Hepatocyte (in vitro differentiated cells): ENCODE results near the gene RAB41. TPM values are rescaled to one million over a fixed set of nuclear protein-coding genes. Genes with fewer than 3 reads are reported as not detected.
"Not testable (repeated sequence)": the region's sequence is repeated elsewhere in the genome, so short reads cannot be mapped to it uniquely, and the experiment has no call there.

Experiments used
- DNase-seq: peaks from one replicate; pipeline ENCODE4 v3.0.0-alpha.2; 2016; ENCODE audit warnings: low spot score
- H2AFZ ChIP-seq: fragments of 200-600 bp; sonication (generic); 2 replicates; pipeline ENCODE4 v1.6.0; 2016; ENCODE audit warnings: antibody characterized with exemption, mild to moderate bottlenecking
- H3K27ac ChIP-seq: fragments of 200-600 bp; sonication (generic); 2 replicates; pipeline ENCODE4 v1.5.1; 2016; ENCODE audit warnings: mild to moderate bottlenecking
- H3K27me3 ChIP-seq: fragments of 200-600 bp; sonication (generic); 2 replicates; pipeline ENCODE4 v1.6.1; 2016
- H3K36me3 ChIP-seq: fragments of 200-600 bp; sonication (generic); replicated peaks from 2 replicates; pipeline ENCODE4 v1.5.1; 2016; ENCODE audit warnings: low read depth; ENCODE audit not compliant: insufficient read depth
- H3K4me1 ChIP-seq: fragments of 200-600 bp; sonication (generic); 2 replicates; pipeline ENCODE4 v1.5.1; 2016; ENCODE audit warnings: mild to moderate bottlenecking, moderate library complexity; ENCODE audit not compliant: insufficient read depth
- H3K4me2 ChIP-seq: fragments of 200-600 bp; sonication (generic); 2 replicates; pipeline ENCODE4 v1.6.0; 2016
- H3K4me3 ChIP-seq: fragments of 200-600 bp; sonication (generic); 2 replicates; pipeline ENCODE4 v1.5.1; 2016; ENCODE audit warnings: mild to moderate bottlenecking
- H3K79me2 ChIP-seq: fragments of 200-600 bp; sonication (generic); 2 replicates; pipeline ENCODE4 v1.6.0; 2017; ENCODE audit warnings: mild to moderate bottlenecking
- H3K9me2 ChIP-seq: fragments of 200-600 bp; sonication (generic); replicated peaks from 2 replicates; pipeline ENCODE4 v1.6.0; 2017; ENCODE audit warnings: mild to moderate bottlenecking; ENCODE audit not compliant: insufficient read depth
- H3K9me3 ChIP-seq: fragments of 200-600 bp; sonication (generic); 2 replicates; pipeline ENCODE4 v1.5.1; 2016; ENCODE audit warnings: low read depth, mild to moderate bottlenecking
- H4K20me1 ChIP-seq: fragments of 200-600 bp; sonication (generic); 2 replicates; pipeline ENCODE4 v1.6.0; 2016; ENCODE audit warnings: mild to moderate bottlenecking; ENCODE audit not compliant: insufficient read depth, poor library complexity, severe bottlenecking
- CTCF ChIP-seq: fragments of 200-600 bp; sonication (generic); IDR thresholded peaks from 2 replicates; pipeline ENCODE4 v1.5.1; 2016; ENCODE audit warnings: antibody characterized with exemption, mild to moderate bottlenecking; ENCODE audit not compliant: poor library complexity
- EZH2 ChIP-seq: fragments of 200-600 bp; sonication (generic); IDR thresholded peaks from 2 replicates; pipeline ENCODE4 v1.6.1; 2016; ENCODE audit warnings: antibody characterized with exemption, mild to moderate bottlenecking, borderline replicate concordance
- EZH2phosphoT487 ChIP-seq: fragments of 200-600 bp; sonication (generic); IDR thresholded peaks from one replicate; pipeline ENCODE4 v1.6.1; 2018; ENCODE audit warnings: antibody characterized with exemption, mild to moderate bottlenecking, low read depth, moderate library complexity; ENCODE audit not compliant: unreplicated experiment, severe bottlenecking
- WGBS: methylation state at CpG from one replicate; pipeline ENCODE4 v1.1.6; 2016; ENCODE audit warnings: low lambda C conversion rate; ENCODE audit errors: missing lambda C conversion rate; 5-methylcytosine and 5-hydroxymethylcytosine counted together
- polyA plus RNA-seq: library from polyadenylated mRNA; unstranded; fragments of >200 nt; fragmentation: Nextera tagmentation; extraction: Ambion mirVana; gene quantifications from 2 replicates; pipeline ENCODE4 v1.2.1, GENCODE V29; 2016
- total RNA-seq: library from RNA; depleted of rRNA; stranded (reverse); fragments of >200 nt; gene quantifications from 2 replicates; pipeline ENCODE4 v1.2.3, GENCODE V29; 2014

RAB41 gene
- total RNA-seq: not detected in 2 replicates
- not detected in 2 replicates for polyA plus RNA-seq

DNA sequence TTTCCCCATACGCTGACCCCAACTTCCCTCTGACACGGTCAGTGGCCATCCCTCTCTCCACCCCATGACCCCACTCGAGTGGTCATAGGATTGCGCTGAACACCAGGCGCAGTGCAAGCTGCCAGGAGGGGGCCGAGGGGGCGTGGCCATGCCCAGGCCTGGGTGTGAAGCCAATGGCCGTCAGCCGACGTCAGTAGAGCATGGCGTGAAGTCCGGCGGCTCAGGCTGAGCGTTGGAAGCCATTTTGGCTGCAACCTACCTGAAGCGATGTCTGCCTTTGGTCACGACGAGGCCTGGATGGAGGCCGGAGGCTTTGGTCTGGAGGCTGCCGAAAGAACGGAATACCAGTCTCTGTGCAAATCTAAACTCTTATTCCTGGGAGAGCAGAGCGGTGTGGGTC is at the start of gene RAB41:
RAB41 (plus strand) TSS at position 222 of the 400 bp plus-strand sequence; CDS start at position 268, 46 bp downstream.
- H3K4me2 ChIP-seq: no peak within 1 kb of the TSS
- H3K27ac ChIP-seq: no peak within 1 kb of the TSS
- no peaks in the 10 kb centered on the region for H3K9me3 ChIP-seq
- no peaks in the 10 kb centered on the region for H3K27me3 ChIP-seq
- no peaks in the 10 kb centered on the region for H3K79me2 ChIP-seq
- no peaks in the 10 kb centered on the region for H3K36me3 ChIP-seq
- H3K4me1 ChIP-seq: no peaks in the 10 kb centered on the region
- H4K20me1 ChIP-seq: no peaks in the 10 kb centered on the region
- TF ChIP-seq CTCF: no peak
- TF ChIP-seq EZH2phosphoT487: no peak
- TF ChIP-seq EZH2: no peak
- no peak within 1 kb of the TSS for H2AFZ ChIP-seq
- H3K9me2 ChIP-seq: no peaks in the 10 kb centered on the region
- DNase-seq: no peak
- 92% methylated on average over 21 of the region's 21 CpGs for WGBS
- H3K4me3 ChIP-seq: no peak within 1 kb of the TSS

- no peak for DNase-seq
- Histone ChIP-seq H3K4me3 (no peak within 1 kb of the TSS), H3K9me3 (no peaks in the 10 kb centered on the region), H3K9me2 (no peaks in the 10 kb centered on the region), H3K27me3 (no peaks in the 10 kb centered on the region), H3K4me1 (no peaks in the 10 kb centered on the region), H3K4me2 (no peak within 1 kb of the TSS), H3K27ac (no peak within 1 kb of the TSS), H2AFZ (no peak within 1 kb of the TSS), H3K36me3 (no peaks in the 10 kb centered on the region), H4K20me1 (no peaks in the 10 kb centered on the region), H3K79me2 (no peaks in the 10 kb centered on the region)
- no peak for TF ChIP-seq EZH2phosphoT487
- no peak for TF ChIP-seq EZH2
- TF ChIP-seq CTCF: no peak
- WGBS: 58% methylated on average over 3 of the region's 3 CpGs
These were observed 47.6 kb upstream of the RAB41 start, which contains the start of gene AWAT1 for GRCh38 chrX:70234355-70234754. Gene AWAT1, plus strand, starts transcription at chrX:70234655. Its CDS starts 41 bp downstream, at chrX:70234696.

GRCh38 chrX:70240751-70241150 is 41.2 kb upstream of the RAB41 start:
- H3K27ac ChIP-seq: no peak overlapping the region
- no peak overlapping the region for H2AFZ ChIP-seq
- no peaks in the 10 kb centered on the region for H3K4me1 ChIP-seq
- no peaks in the 10 kb centered on the region for H4K20me1 ChIP-seq
- DNase-seq: no peak
- no peaks in the 10 kb centered on the region for H3K36me3 ChIP-seq
- no peaks in the 10 kb centered on the region for H3K9me2 ChIP-seq
- H3K4me3 ChIP-seq: no peak overlapping the region
- H3K9me3 ChIP-seq: no peaks in the 10 kb centered on the region
- no peak overlapping the region for H3K4me2 ChIP-seq
- no peaks in the 10 kb centered on the region for H3K79me2 ChIP-seq
- no peak for TF ChIP-seq EZH2phosphoT487
- no peak for TF ChIP-seq EZH2
- no peak for TF ChIP-seq CTCF
- 92% methylated on average over 1 of the region's 1 CpG for whole genome bisulfite sequencing
- no peaks in the 10 kb centered on the region for H3K27me3 ChIP-seq

DNA sequence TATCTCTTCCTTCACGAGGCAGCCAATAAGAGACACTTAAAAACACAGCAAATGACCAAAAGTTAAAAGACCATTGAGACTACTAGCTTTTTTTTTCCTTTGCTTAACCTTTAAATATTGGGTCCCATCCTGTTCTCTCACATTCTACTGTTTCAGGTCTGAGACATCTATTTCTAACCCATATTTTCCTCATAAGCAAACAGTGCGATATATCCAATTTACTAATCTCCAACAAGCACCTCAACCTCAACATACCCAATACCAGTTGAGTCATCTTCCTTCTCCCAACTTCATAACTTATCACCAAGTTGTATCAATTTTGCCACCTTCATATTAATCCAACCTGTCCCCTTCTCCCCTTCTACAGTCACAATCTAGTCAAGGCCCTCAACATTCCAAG is 40.5 kb upstream of the RAB41 start:
- H3K27me3 ChIP-seq: no peaks in the 10 kb centered on the region
- H4K20me1 ChIP-seq: no peaks in the 10 kb centered on the region
- DNase-seq: no peak
- no peaks in the 10 kb centered on the region for H3K9me3 ChIP-seq
- TF ChIP-seq CTCF (no peak), EZH2phosphoT487 (no peak), EZH2 (no peak)
- no peaks in the 10 kb centered on the region for H3K9me2 ChIP-seq
- H3K79me2 ChIP-seq: no peaks in the 10 kb centered on the region
- no peaks in the 10 kb centered on the region for H3K4me1 ChIP-seq
- H3K4me2 ChIP-seq: no peak overlapping the region
- H2AFZ ChIP-seq: no peak overlapping the region
- H3K36me3 ChIP-seq: no peaks in the 10 kb centered on the region
- WGBS: 81% methylated on average over 2 of the region's 2 CpGs
- H3K4me3 ChIP-seq: no peak overlapping the region
- H3K27ac ChIP-seq: no peak overlapping the region

DNA sequence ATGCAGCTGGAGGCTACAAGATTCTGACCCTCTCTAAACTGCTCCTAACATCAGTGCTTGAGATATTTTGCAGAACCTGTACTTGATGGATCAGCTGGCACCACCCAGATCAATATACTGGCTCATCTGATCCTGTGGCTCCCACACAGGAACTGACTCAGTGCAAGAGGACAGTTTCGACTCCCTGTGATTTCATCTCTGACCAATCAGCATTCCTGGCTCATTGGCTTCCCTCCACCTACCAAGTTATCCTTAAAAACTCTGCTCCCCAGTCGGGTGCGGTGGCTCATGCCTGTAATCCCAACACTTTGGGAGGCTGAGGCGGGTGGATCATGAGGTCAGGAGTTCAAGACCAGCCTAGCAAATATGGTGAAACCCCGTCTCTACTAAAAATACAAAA is 38.4 kb upstream of the RAB41 start:
- H2AFZ ChIP-seq, H3K9me2 ChIP-seq, H3K79me2 ChIP-seq, H3K36me3 ChIP-seq, H3K4me2 ChIP-seq, H4K20me1 ChIP-seq, H3K9me3 ChIP-seq, DNase-seq, H3K27ac ChIP-seq, H3K4me3 ChIP-seq, H3K27me3 ChIP-seq, H3K4me1 ChIP-seq: not testable (repeated sequence)
- WGBS: 66% methylated on average over 5 of the region's 5 CpGs
